Erythroblast (primary cell): ENCODE data around the gene IRF7.

Experiments used
- DNase-seq, 2 experiments: peaks; one replicate each; lab custom pipeline; 2025; lab: John Stamatoyannopoulos, UW
- GATA1 ChIP-seq: IDR thresholded peaks from 2 replicates; pipeline ENCODE4 v1.6.1; 2011; ENCODE audit warnings: low read depth, mild to moderate bottlenecking, control low read depth, low read length, moderate library complexity
- POLR2A ChIP-seq: IDR thresholded peaks from 2 replicates; pipeline ENCODE4 v1.6.1; 2011; ENCODE audit warnings: mild to moderate bottlenecking, low read length

IRF7 gene

GRCh38 chr11:636511-637332 lies 21.0 kb upstream of the IRF7 start, which contains the start of gene DRD4:
DRD4 (plus strand) TSS chr11:637269; CDS start chr11:637305, 36 bp downstream.
- DNase-seq, result no peak
- TF ChIP-seq POLR2A, result no peak
- TF ChIP-seq GATA1, result no peak

DNA sequence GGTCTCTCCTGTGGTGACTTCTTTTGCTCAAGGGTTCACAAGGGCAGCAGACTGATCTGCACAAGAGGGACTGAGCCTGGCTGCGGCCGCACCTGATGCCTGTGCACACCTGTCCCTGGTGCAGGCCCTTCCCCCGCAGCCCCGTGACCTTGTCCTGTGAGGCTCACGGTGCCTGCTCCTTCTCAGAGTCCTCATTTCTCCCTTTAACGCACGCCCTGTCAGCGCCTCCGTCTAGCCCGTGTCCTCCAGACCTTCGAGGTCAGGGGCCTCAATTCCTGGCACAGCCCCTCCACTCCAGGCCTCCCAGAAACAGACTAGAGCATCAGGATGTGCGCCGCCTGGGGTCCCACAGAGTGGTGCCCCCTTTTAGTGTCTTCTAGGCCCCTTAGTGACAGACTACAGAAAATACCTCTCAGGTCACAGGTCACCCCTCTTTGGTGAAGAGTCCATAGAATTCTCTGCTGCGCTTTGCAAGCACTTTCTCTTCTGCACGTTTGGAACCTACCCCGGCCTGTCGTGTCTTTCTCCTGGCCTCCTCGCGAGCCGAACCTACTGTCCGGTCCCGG lies 20.3 kb upstream of the IRF7 start:
- no peak for TF ChIP-seq GATA1
- TF ChIP-seq POLR2A, result no peak
- DNase-seq, result no peak

- no peak for DNase-seq
- TF ChIP-seq GATA1, result no peak
- TF ChIP-seq POLR2A, result no peak
Observed at GRCh38 chr11:630871-631270, 15.1 kb upstream of the IRF7 start.

GRCh38 chr11:629237-629583 lies 13.5 kb upstream of the IRF7 start:
- TF ChIP-seq GATA1 (no peak), POLR2A (no peak)
- DNase-seq, result no peak

GRCh38 chr11:628056-628455 lies 12.3 kb upstream of the IRF7 start:
- no peak for TF ChIP-seq POLR2A
- TF ChIP-seq GATA1, result no peak
- DNase-seq, result no peak

DNA sequence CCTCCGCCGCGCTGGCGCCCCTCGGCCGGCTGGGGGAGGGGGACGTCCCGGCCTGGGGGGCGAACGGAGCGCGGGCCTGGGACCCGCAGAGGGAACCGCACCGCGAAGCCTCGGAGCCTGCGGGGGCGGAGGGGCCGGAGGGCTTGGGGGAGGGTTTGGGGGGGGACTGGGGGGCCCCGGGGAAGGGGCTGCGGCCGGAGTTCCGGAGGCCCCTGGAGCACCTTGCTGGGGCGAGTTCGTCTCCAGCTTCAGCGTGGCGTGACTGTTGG lies 11.5 kb upstream of the IRF7 start:
- TF ChIP-seq POLR2A, result no peak
- TF ChIP-seq GATA1, result no peak
- no peak for DNase-seq

- DNase-seq, result no peak
- TF ChIP-seq POLR2A (no peak), GATA1 (no peak)
Observed at GRCh38 chr11:626475-627307, 10.9 kb upstream of the IRF7 start, which contains the start of gene SCT. SCT (minus strand) TSS chr11:627181; CDS start chr11:627143, 38 bp downstream.

DNA sequence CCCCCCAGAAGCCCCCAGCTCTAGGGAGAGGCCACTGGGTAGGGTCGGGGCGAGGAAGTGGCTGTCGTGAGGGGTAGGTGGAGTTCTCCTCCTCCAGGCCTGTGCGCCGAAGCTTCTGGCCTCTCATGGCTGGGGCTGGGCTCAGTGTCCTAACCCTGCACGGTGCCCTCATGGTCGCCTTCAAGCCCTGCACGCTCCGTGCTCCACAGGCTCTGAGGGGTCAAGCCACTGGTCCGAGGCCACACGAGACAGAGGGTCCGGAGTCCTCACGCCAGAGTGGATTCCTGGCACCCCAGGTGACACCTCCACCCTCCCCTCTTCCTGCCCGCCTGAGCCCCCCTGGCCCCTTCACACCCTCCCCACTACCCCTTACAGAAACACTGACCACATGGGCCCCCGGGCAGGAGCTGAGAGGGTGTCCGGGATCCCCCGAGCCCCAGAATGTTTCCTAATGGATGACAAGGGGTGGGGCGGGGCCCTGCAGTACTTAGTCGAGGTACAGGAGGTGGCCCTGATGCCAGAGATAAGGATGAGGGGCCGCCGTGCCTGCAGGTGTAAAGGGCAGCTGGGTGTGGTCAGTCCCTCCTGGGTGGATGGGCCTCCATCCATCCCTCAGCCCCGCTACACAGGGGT lies 10.0 kb upstream of the IRF7 start:
- TF ChIP-seq POLR2A, result no peak
- TF ChIP-seq GATA1, result no peak
- DNase-seq, result no peak

GRCh38 chr11:624705-625635 lies 9.2 kb upstream of the IRF7 start, which contains the start of gene CDHR5:
CDHR5 (minus strand) TSS chr11:624955; CDS start chr11:624902, 53 bp downstream.
- TF ChIP-seq GATA1 (no peak), POLR2A (no peak)
- DNase-seq, result peak in 1 of 2 experiments; percentile 22

DNA sequence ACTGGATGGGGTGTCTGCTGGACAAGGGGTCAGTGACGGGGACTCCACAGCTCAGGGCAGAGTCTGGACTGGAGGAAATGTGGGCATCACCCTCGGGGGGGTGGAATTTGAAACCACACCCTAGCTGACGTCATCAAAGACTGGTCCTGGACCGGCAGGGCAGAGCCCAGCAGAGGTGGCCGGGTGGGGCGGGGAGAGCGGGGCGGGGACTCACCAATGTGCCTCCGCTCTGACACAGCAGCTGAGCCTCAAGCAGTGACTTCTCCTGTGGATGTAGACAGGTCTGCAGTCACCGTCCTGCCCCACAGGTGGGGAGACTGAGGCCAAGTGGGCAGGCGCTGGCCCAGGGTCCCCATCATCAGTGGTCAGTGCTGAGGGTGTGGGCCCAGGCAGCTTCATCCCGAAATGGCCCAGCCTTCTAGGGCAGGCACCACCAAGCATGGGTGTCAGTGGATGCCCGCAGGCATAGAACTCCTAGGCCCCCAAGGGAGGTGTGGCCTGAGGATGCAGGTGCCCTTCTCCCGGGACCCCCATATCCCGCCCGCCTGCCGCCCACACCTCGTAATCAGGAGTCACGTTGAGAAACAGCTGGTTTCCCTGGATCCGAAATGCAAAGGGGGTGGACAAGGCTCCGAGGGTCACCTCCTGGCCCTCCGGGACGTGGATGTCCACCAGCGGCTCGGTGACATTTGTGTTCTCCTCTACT lies 8.4 kb upstream of the IRF7 start:
- no peak for TF ChIP-seq POLR2A
- no peak for TF ChIP-seq GATA1
- DNase-seq, result peak; percentile 37 to 63

- no peak for DNase-seq
- TF ChIP-seq GATA1 (no peak), POLR2A (no peak)
Observed at GRCh38 chr11:623349-623869, 7.7 kb upstream of the IRF7 start.

DNA sequence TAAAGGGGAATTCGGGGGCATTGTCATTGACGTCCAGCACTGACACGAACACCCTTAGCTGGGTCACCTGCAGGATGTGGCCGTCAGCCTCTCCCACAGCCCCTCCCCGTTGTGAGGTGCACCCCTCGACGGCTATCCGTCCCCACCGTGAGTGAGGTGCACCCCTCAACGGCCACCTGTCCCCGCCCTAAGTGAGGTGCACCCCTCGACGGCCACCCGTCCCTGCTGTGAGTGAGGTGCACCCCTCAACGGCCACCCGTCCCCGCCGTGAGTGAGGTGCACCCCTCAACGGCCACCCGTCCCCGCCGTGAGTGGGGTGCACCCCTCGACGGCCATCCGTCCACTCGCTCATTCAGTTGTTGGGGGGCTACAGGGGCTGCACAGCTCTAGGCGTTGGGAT lies 6.1 kb upstream of the IRF7 start:
- no peak for TF ChIP-seq GATA1
- no peak for TF ChIP-seq POLR2A
- DNase-seq, result no peak
